ENCODE measurements around the gene ADAD1.

Gene ADAD1

DNA sequence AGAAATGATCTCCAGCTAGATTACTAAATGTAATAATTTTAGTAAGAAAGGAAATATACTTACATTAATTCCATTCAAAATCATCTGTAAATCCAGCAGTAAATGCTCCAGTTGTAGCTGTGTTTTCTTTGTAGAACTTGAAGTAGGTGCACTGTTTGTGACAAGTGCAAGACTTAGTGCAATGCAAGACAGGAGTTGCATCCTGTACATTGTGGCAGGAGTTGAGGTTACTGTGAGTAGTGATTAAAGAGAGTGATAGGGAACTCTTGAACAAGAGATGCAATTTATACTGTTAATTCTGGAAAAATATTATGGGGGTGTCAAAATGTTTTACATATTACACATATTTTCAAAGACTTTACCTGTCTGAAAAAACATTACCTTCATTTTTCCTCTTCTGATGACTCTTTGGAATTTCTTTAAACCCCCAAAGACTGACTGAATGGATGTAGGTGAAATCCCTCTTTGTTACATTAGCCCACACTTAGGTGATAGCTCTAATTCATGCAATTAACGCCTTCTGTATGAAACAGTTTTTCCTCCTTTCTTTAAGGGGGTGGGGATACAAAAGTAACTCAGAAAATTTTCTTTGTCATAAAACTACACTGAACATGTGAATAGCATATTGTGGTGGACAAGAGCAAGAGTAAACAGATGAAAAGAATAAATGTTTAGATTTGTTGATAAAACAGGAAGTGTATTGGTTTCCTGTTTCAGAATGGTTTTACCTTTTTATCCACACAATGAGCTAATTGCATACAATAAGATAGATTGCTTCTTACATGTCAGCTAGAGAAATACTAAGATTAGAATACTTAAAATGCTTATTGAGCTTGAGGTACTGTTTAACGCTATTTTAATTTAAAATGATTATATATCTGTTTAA lies 77.7 kb downstream of the ADAD1 start, which contains the start of gene IL2:
Gene IL2 (minus strand): TSS at position 495 of the 886 bp plus-strand sequence. CDS start 285 bp downstream, at position 210.
- no peak for FAIRE-seq

DNA sequence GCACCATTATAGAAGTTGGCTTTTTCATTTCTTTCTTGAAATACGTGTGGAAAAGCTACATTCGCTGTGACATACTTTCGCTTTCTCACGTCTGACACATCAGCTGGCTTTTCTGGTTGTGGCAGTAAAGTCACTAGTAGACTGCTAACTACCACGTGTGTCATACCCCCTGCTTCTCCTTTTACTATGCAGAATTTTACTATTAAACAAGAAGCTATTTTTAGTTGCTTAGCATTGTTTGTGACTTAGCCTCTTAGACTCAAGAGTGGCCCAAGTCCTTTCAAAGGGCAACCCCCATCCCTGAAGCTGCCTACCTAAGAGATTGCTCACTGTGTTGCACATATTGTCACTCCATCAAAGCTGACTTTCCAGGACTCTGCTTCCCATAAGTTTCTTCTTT lies 79.8 kb downstream of the ADAD1 start:
- FAIRE-seq = no peak

DNA sequence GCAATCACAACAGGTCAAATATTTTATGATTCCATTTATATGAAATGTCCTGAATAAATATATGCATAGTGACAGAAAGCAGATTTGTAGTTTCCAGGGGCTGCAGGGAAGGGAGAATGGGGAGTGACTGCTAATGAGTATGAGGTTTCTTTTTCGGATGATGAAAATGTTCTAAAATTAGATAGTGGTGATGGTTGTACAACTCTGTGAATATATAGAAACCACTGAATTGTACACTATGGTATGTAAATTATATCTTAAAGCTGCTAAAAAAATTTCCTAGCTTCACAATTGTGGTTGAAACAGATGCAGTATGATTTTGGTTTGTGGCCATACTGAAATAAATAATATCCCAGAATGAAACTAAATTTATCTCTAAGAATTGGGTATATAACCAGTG lies 90.6 kb downstream of the ADAD1 start:
- no peak for FAIRE-seq

DNA sequence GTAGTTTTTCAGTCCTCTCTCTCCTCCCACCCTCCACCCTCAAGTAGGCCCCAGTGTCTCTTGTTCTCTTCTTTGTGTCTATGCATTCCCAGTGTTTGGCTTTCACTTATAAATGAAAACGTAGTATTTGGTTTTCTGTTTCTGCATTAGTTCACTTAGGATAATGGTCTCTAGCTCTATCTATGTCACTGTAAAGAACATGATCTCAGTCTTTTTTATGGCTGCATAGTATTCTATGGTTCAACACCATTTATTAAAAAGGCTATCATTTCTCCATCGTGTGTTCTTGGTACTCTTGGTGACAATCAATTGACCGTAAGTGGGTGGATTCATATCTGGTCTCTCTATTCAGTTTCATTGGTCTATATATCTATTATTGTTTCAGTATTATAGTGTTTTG lies 96.4 kb downstream of the ADAD1 start:
- FAIRE-seq = no peak

DNA sequence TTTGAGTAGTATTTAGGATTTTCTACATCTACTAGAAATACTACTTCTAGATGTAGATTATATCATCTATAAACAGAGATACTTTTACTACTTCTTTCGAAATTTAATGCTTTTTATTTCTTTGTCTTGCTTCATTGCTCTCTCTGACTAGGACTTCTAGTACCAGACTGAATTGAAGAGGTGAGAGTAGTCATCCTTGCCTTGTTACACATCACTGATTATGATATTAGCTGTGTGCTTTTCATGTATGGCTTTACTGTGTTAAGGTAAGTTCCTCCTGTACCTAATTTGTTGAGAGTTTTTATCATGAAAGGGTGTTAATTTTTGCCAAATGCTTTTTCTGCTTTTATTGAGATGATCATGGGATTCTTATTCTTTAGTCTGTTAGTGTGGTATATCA lies 97.3 kb downstream of the ADAD1 start:
- FAIRE-seq = no peak

DNA sequence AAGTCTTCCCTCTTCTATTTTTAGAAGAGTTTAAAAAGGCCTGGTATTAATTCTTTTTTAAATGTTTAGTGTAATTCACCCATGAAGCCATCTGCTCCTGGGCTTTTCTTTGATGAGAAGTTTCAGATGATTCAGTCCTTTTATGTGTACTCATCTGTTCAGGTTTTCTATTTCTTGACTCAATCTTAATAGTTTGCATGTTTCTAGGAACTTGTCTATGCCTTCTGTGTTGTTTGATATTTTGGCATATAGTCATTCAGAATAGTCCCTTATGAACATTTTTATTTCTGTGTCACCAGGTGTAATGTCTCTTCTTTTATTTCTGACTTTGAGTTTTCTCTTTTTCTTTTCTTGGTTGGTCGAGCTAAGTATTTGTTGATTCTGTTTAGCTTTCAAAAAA lies 97.9 kb downstream of the ADAD1 start:
- FAIRE-seq = no peak
